CD4-positive, alpha-beta T cell (primary cell): ENCODE results near the gene GZF1. TPM values are rescaled to one million over a fixed set of nuclear protein-coding genes. Genes with fewer than 3 reads are reported as not detected.

ENCODE experiments used
- ATAC-seq: fragments of 200-7000 bp; cut with Tn5 transposase; one replicate; pipeline ENCODE4 v1.10.0; 2022; ENCODE audit warnings: mild to moderate bottlenecking; ENCODE audit not compliant: poor library complexity
- CTCF ChIA-PET: fragments of 350-600 bp; sonication (Branson Sonifier 250); formaldehyde crosslinking; loops from one replicate; lab custom pipeline; 2021; ENCODE audit warnings: antibody characterized with exemption, inconsistent platforms; lab: Charles Lee
- POLR2A ChIA-PET: fragments of 350-600 bp; sonication (Branson Sonifier 250); formaldehyde crosslinking; loops from one replicate; lab custom pipeline; 2021; ENCODE audit warnings: antibody characterized with exemption, inconsistent platforms; lab: Charles Lee
- DNase-seq, 14 experiments: peaks; one replicate each; pipeline ENCODE4 v3.0.0-alpha.2; 2013 to 2020; ENCODE audit warnings: mixed read lengths in 2 of 14
- H3K27ac ChIP-seq, 2 donors: one replicate each; pipeline versions ENCODE4 v1.5.1 to v1.7.0; 2013; ENCODE audit warnings: low read length in 2 of 2, low read depth in 1 of 2, mild to moderate bottlenecking in 1 of 2
- H3K27me3 ChIP-seq, 2 experiments: 1 replicate in 1 of 2; 2 replicates in 1 of 2; pipeline versions ENCODE4 v1.6.1 to v1.7.0; 2013; ENCODE audit warnings: low read length in 2 of 2, control low read depth in 1 of 2, mild to moderate bottlenecking in 1 of 2, moderate library complexity in 1 of 2; ENCODE audit not compliant: insufficient read depth in 2 of 2, control insufficient read depth in 1 of 2
- H3K36me3 ChIP-seq: one replicate; pipeline ENCODE4 v1.6.1; 2013; ENCODE audit warnings: low read length, control low read depth; ENCODE audit not compliant: insufficient read depth
- H3K4me1 ChIP-seq: one replicate; pipeline ENCODE4 v1.6.1; 2013; ENCODE audit warnings: low read length, control low read depth; ENCODE audit not compliant: insufficient read depth
- H3K4me3 ChIP-seq: one replicate; pipeline ENCODE4 v1.5.1; 2013; ENCODE audit warnings: mild to moderate bottlenecking, low read length, moderate library complexity
- H3K9me3 ChIP-seq, 2 experiments: 1 replicate in 1 of 2; 2 replicates in 1 of 2; pipeline versions ENCODE4 v1.6.1 to v1.7.0; 2013; ENCODE audit warnings: low read length in 2 of 2, mild to moderate bottlenecking in 2 of 2, control low read depth in 1 of 2, moderate library complexity in 1 of 2; ENCODE audit not compliant: control insufficient read depth in 1 of 2, insufficient read depth in 1 of 2
- H3K27ac Mint-ChIP-seq: one replicate; pipeline ENCODE4 v1.8.0; 2020; ENCODE audit warnings: mixed read lengths
- H3K27me3 Mint-ChIP-seq: one replicate; pipeline ENCODE4 v1.8.0; 2021; ENCODE audit warnings: mixed read lengths
- H3K36me3 Mint-ChIP-seq: one replicate; pipeline ENCODE4 v1.8.0; 2021; ENCODE audit warnings: low read depth, mixed read lengths
- H3K4me1 Mint-ChIP-seq: one replicate; pipeline ENCODE4 v1.8.0; 2021; ENCODE audit warnings: low read depth, mixed read lengths
- H3K4me3 Mint-ChIP-seq: one replicate; pipeline ENCODE4 v1.8.0; 2020; ENCODE audit warnings: mild to moderate bottlenecking, mixed read lengths
- H3K9me3 Mint-ChIP-seq: one replicate; pipeline ENCODE4 v1.8.0; 2020; ENCODE audit warnings: mixed read lengths
- CTCF ChIP-seq: fragments of 200-600 bp; IDR thresholded peaks from one replicate; pipeline ENCODE4 v1.8.0; 2022; ENCODE audit warnings: antibody characterized with exemption, mild to moderate bottlenecking
- intact Hi-C, 2 experiments: fragments of 100-400 bp; cut with DNase I in 1 of 2; cut with micrococcal nuclease in 1 of 2; formaldehyde crosslinking; loops; one replicate each; pipeline versions ENCODE4 v1.15.1 to v1.9.0; 2023 to 2025; cut with DNase I, micrococcal nuclease
- polyA plus RNA-seq, 2 donors: library from polyadenylated mRNA; unstranded; fragments of 120-200 nt; gene quantifications; one replicate each; pipeline ENCODE4 v1.2.1, GENCODE V29; 2013
- total RNA-seq, 174 experiments: library from RNA in 2 of 174; stranded (reverse) in 2 of 174; gene quantifications; one replicate each; pipeline ENCODE4 v1.2.3 and lab custom pipeline; 2021 to 2026

Gene GZF1
- 10 to 100 TPM; 38.1 to 43.6 TPM for total RNA-seq
- 7.0 TPM for polyA plus RNA-seq (2013, experiment 1 of 2)
- polyA plus RNA-seq (2013, experiment 2 of 2), result 11.2 TPM
- 17.4 to 97.0 (median 30.2) reads per million in 172 experiments for total RNA-seq (lab: John Stamatoyannopoulos, UW)

DNA sequence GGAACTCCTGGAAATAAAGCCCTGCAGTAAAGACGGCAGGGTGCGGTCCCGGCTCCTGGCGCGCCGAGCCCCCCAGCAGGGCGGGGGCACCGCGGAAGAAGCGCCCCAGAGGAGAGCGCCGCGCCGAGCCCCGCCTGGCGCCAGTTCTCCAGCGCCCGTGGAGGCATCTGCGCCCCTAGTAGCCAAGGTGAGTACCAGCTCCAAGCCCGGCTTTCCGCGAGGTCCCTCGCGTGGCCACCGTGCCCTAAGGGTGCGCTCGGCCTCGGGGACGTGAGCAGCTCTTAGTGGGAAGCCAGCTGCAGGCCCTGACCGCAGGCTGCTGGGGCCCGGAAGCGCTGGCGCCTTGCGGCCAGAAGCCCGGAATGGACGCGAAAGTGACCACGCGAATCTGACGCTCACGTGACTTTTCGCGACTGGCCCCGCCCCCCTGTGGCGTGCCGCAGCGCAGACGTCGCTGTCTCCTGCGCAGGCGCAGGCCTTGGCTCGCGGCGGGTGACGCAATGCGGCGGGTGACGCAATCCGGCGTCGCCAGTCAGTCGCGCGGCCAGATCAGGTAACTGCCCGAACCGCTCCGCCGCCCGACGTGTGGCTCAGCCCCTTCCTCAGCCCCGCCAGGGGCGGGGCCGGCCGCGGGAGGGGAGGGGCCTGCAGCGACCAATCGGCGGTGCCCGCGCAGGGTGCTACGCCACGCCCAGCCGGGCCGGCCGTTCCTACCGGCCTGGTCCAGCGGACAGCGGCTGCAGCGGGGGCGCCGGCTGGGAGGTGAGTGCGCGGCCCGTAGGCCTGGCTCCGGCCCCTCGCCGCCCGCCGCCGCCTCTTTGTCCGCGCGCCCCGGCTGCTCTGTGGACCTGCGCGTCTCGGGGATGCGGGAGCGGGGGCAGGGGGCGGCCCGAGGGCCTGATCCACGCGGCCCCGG lies at the start of gene GZF1:
TSS of gene GZF1 (plus strand) at position 707 of the 916 bp plus-strand sequence. CDS start 2,202 bp downstream, outside the sequence.
- ChIA-PET POLR2A (interaction anchor here (0.6 to 2.1 kb wide), 4 partner anchors 9 to 59 kb away, joined by 3 to 61 read pairs (median 13); partner anchors contain the start of genes NAPB and NXT1), CTCF (interaction anchor here (1.7 kb wide), 1 partner anchor 12 kb away, joined by 7 read pairs; no protein-coding TSS in a partner anchor)
- Histone ChIP-seq H3K27ac (peak within 1 kb of the TSS; percentile 95), H3K27me3 (no peaks in the 10 kb centered on the region), H3K9me3 (no peaks in the 10 kb centered on the region), H3K4me3 (peak within 1 kb of the TSS; percentile 88), H3K36me3 (peaks cover 13% of the 10 kb centered on the region), H3K4me1 (peaks cover 44% of the 10 kb centered on the region)
- Mint-ChIP-seq H3K9me3 (no peaks in the 10 kb centered on the region), H3K4me1 (peaks cover 62% of the 10 kb centered on the region), H3K36me3 (peaks cover 42% of the 10 kb centered on the region), H3K4me3 (peak within 1 kb of the TSS; percentile 98), H3K27ac (peak within 1 kb of the TSS; percentile 99), H3K27me3 (no peaks in the 10 kb centered on the region)
- peak; percentile 75 for ATAC-seq
- TF ChIP-seq CTCF, result peak; percentile 35
- intact Hi-C loops, result loop anchor here (1.0 to 5.0 kb wide), 3 partner anchors 10 to 61 kb away; partner anchors contain the start of genes NAPB (in 1 of the 2) and NXT1 (in 1 of the 2)
- peak; percentile 95 to 100 (median 98) for DNase-seq

- TF ChIP-seq CTCF, result no peak
- Mint-ChIP-seq H3K36me3 (no peaks in the 10 kb centered on the region), H3K4me1 (no peaks in the 10 kb centered on the region), H3K9me3 (no peaks in the 10 kb centered on the region), H3K27ac (no peak overlapping the region), H3K27me3 (peaks cover 5% of the 10 kb centered on the region), H3K4me3 (no peak overlapping the region)
- Histone ChIP-seq H3K9me3 (no peaks in the 10 kb centered on the region), H3K36me3 (no peaks in the 10 kb centered on the region), H3K4me1 (no peaks in the 10 kb centered on the region), H3K27ac (no peak overlapping the region), H3K4me3 (no peak overlapping the region), H3K27me3 (peaks cover 0 to 3% of the 10 kb centered on the region in 2 experiments)
- intact Hi-C loops, result no loop called here
- DNase-seq (no peak), ATAC-seq (no peak)
- POLR2A ChIA-PET, result no interaction called here
- CTCF ChIA-PET, result no interaction called here
Measured at GRCh38 chr20:23313271-23313670, 48.7 kb upstream of the GZF1 start.

GRCh38 chr20:23314699-23315098 lies 47.3 kb upstream of the GZF1 start:
- intact Hi-C loops, result no loop called here
- H3K4me1 Mint-ChIP-seq, result no peaks in the 10 kb centered on the region

More at GRCh38 chr20:23314699-23315098, 47.3 kb upstream of the GZF1 start:
- ChIA-PET CTCF (no interaction called here), POLR2A (no interaction called here)
- H3K4me3 ChIP-seq, result no peak overlapping the region
- no peaks in the 10 kb centered on the region for H3K9me3 ChIP-seq
- no peaks in the 10 kb centered on the region for H3K9me3 Mint-ChIP-seq
- no peak for DNase-seq
- H3K27me3 Mint-ChIP-seq, result peaks cover 5% of the 10 kb centered on the region
- no peak overlapping the region for H3K27ac ChIP-seq
- H3K36me3 Mint-ChIP-seq, result no peaks in the 10 kb centered on the region
- H3K27me3 ChIP-seq, result peaks cover 0 to 3% of the 10 kb centered on the region in 2 experiments
- no peak for ATAC-seq
- no peaks in the 10 kb centered on the region for H3K4me1 ChIP-seq
- H3K27ac Mint-ChIP-seq, result no peak overlapping the region
- H3K4me3 Mint-ChIP-seq, result no peak overlapping the region
- TF ChIP-seq CTCF, result no peak
- H3K36me3 ChIP-seq, result no peaks in the 10 kb centered on the region
